HFF-Myc (cell line): Measurements from ENCODE around the gene ROBO1.

Experiments
- DNase-seq: peaks from one replicate; pipeline ENCODE4 v3.0.0-alpha.2; 2011; ENCODE audit warnings: low read depth; ENCODE audit errors: extremely low read depth
- H3K4me3 ChIP-seq: replicated peaks from 2 replicates; pipeline ENCODE4 v1.5.1; 2011; ENCODE audit warnings: low read depth, mild to moderate bottlenecking, control low read depth, low read length
- CTCF ChIP-seq: IDR thresholded peaks from 2 replicates; pipeline ENCODE4 v1.5.1; 2012; ENCODE audit warnings: mild to moderate bottlenecking, low read depth, low read length, control low read depth; ENCODE audit errors: missing control alignments

The ROBO1 gene

GRCh38 chr3:78589778-78590177 lies 1178.0 kb downstream of the ROBO1 start:
- TF ChIP-seq CTCF = no peak
- no peak overlapping the region for H3K4me3 ChIP-seq
- DNase-seq = no peak

GRCh38 chr3:78588906-78589621 lies 1178.7 kb downstream of the ROBO1 start:
- H3K4me3 ChIP-seq = no peak overlapping the region
- DNase-seq = no peak
- TF ChIP-seq CTCF = no peak

- TF ChIP-seq CTCF = no peak
- no peak for DNase-seq
- no peak overlapping the region for H3K4me3 ChIP-seq
These were observed 1187.1 kb downstream of the ROBO1 start for GRCh38 chr3:78580681-78581080.

GRCh38 chr3:78571486-78571885 lies 1196.3 kb downstream of the ROBO1 start:
- DNase-seq = no peak
- no peak overlapping the region for H3K4me3 ChIP-seq
- TF ChIP-seq CTCF = no peak

- TF ChIP-seq CTCF = no peak
- DNase-seq = no peak
These were observed 1197.3 kb downstream of the ROBO1 start for GRCh38 chr3:78570496-78570895.

GRCh38 chr3:78569804-78570203 lies 1198.0 kb downstream of the ROBO1 start:
- no peak for DNase-seq
- no peak overlapping the region for H3K4me3 ChIP-seq
- no peak for TF ChIP-seq CTCF

More at GRCh38 chr3:78570496-78570895, 1197.3 kb downstream of the ROBO1 start:
- no peak overlapping the region for H3K4me3 ChIP-seq

- DNase-seq = no peak
- TF ChIP-seq CTCF = no peak
- H3K4me3 ChIP-seq = no peak overlapping the region
These were observed 1202.1 kb downstream of the ROBO1 start for GRCh38 chr3:78565712-78566111.
